ENCODE data around the gene PFKFB3. TPM values are rescaled to one million over a fixed set of nuclear protein-coding genes. Genes with fewer than 3 reads are reported as not detected.

The PFKFB3 gene
- total and polyA plus RNA-seq, 9 of the 15 experiments (the other 6 are each of a cell fraction or from before 2014, with no cell fraction given) = 0.46 to 21.6 (median 7.8) TPM

GRCh38 chr10:6270951-6271350 is 68.2 kb downstream of the PFKFB3 start (continued):
- no peak for TF ChIP-seq THAP12 (CRISPR knock-in tag; IDR thresholded peaks at IDR 0.05)
- TF ChIP-seq ZNF232 (CRISPR knock-in tag; IDR thresholded peaks at IDR 0.05) = no peak

GRCh38 chr10:6271663-6272062 is 68.9 kb downstream of the PFKFB3 start:
- intact Hi-C loops (cut with micrococcal nuclease) = no loop called here
- Histone ChIP-seq H4K20me1 (replicated peaks; ENCODE audit: control insufficient read depth, insufficient read depth, low read length) (no peaks in the 10 kb centered on the region), H3K79me2 (ENCODE audit: control insufficient read depth, insufficient read depth, low read length) (no peaks in the 10 kb centered on the region), H3K36me3 (ENCODE audit: control insufficient read depth, insufficient read depth, low read length) (no peaks in the 10 kb centered on the region), H3K27me3 (ENCODE audit: control insufficient read depth in 2 of 2, insufficient read depth in 2 of 2, low read length in 2 of 2) (peaks cover 3 to 6% of the 10 kb centered on the region in 2 experiments; a peak in 1 of 5 replicates), H3K9me3 (replicated peaks; ENCODE audit: control insufficient read depth, insufficient read depth, low read depth, low read length) (no peaks in the 10 kb centered on the region), H3K4me2 (ENCODE audit: insufficient read depth, low read length) (no peak overlapping the region), H2AFZ (ENCODE audit: low read depth, low read length) (no peak overlapping the region), H3K27ac (ENCODE audit: extremely low read depth, low read depth, low read length) (no peak overlapping the region), H3K4me1 (replicated peaks in 1 of 2; ENCODE audit: control insufficient read depth in 2 of 2, insufficient read depth in 2 of 2, low read length in 2 of 2) (peaks cover 0 to 5% of the 10 kb centered on the region in 2 experiments; a peak in 2 of 5 replicates), H3K9me1 (ENCODE audit: control insufficient read depth, insufficient read depth, low read length) (no peaks in the 10 kb centered on the region), H3K4me3 (no peak overlapping the region), H3K9ac (ENCODE audit: insufficient read depth in 1 of 2, low read depth in 2 of 2, low read length in 2 of 2) (no peak overlapping the region)
- CTCF ChIA-PET (ENCODE audit: low intra/inter-chr PET ratio) = no interaction called here
- FAIRE-seq (no peak), ATAC-seq (no peak), DNase-seq (ENCODE audit: extremely low read depth in 1 of 4, low spot score in 3 of 4) (no peak)
- POLR2A ChIA-PET = no interaction called here
- 14% methylated on average over 3 of the region's 3 CpGs for WGBS (ENCODE audit: insufficient coverage, low coverage, missing lambda C conversion rate)
- BruUV-seq (replicated peaks) = no TSS peak
- in situ Hi-C loops (cut with MboI) = no loop called here
- no peak for TF ChIP-seq HNRNPK (IDR thresholded peaks at IDR 0.05; ENCODE audit: low read depth, low read length, poor library complexity, severe bottlenecking)
- TF ChIP-seq ZNF12 (CRISPR knock-in tag; IDR thresholded peaks at IDR 0.05) = no peak
- no peak for TF ChIP-seq ZNF407 (IDR thresholded peaks at IDR 0.05; ENCODE audit: low read depth)
- no peak for TF ChIP-seq IRF9 (tag; IDR thresholded peaks at IDR 0.05)
- TF ChIP-seq NR2C2 (CRISPR knock-in tag; IDR thresholded peaks at IDR 0.05) = no peak
- TF ChIP-seq NR2C2 (tag; IDR thresholded peaks at IDR 0.05) = no peak
- TF ChIP-seq NR3C1 (CRISPR knock-in tag; IDR thresholded peaks at IDR 0.05) = no peak
